ENCODE results near the gene RNF2. TPM values are rescaled to one million over a fixed set of nuclear protein-coding genes. Genes with fewer than 3 reads are reported as not detected.
"Not testable (repeated sequence)": the region's sequence is repeated elsewhere in the genome, so short reads cannot be mapped to it uniquely, and the experiment has no call there.

RNF2 gene
- total RNA-seq, 4 donors from 2014 or later, result 15.2 to 29.1 (median 20.5) TPM

DNA sequence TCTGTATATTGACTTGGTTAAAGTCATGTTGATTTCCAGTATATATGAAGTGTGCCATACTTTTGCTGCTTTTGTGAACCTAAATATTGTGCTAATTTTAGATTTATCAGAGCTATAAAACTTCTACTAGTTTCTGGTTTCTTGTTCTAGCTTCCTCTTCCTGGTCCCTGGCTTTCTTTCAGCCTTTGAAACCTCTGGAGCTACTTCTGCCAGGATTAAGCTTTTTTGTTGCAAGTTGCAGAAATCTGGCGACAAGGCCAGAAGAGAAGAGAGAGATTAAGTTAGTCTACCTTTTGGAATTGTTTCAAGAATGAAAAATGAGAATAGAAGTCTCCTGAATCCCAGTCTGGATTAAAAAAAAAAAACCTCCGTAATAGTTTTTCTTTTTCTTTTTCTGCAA, 13.5 kb downstream of the RNF2 start:
- in situ Hi-C loops (cut with MboI; ENCODE audit: low pct_ligation_motif_present in 1 of 4, low pct_unique_long_range_greater_than_20kb in 1 of 4, low sequenced_read_pairs in 3 of 4), result no loop called here

DNA sequence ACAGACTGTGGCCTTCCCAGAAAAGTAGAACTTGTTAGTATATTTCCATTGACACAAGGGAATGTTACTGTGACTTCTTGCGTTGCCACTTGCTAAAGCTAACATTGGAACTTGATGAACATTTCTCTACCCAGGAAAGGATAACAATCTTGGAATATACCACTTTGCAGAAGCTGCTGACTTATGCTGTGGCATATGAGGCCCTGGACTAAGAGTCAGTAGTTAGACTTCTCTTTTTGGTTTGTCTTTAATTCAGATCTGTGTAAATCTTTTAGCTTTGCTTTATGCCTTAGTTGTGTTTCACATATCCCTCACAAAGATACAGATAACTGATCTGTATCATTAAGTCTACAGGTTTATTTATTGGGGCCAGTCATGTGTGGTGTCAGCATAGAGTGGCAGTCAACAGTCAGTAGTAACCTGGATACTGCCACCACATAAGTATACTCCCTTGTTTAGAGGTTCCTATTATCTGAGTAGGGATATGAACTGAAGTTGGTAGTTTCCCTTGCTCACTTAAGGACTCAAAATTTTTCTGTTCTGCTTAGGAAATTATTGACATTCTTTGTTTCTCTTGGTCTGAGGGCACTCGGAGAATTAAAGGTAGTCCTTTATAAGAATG, 14.7 kb downstream of the RNF2 start:
- no peak overlapping the region for H3K4me3 ChIP-seq
- no peak for TF ChIP-seq POLR2AphosphoS5 (IDR thresholded peaks at IDR 0.05)
- TF ChIP-seq, protein P1, sequence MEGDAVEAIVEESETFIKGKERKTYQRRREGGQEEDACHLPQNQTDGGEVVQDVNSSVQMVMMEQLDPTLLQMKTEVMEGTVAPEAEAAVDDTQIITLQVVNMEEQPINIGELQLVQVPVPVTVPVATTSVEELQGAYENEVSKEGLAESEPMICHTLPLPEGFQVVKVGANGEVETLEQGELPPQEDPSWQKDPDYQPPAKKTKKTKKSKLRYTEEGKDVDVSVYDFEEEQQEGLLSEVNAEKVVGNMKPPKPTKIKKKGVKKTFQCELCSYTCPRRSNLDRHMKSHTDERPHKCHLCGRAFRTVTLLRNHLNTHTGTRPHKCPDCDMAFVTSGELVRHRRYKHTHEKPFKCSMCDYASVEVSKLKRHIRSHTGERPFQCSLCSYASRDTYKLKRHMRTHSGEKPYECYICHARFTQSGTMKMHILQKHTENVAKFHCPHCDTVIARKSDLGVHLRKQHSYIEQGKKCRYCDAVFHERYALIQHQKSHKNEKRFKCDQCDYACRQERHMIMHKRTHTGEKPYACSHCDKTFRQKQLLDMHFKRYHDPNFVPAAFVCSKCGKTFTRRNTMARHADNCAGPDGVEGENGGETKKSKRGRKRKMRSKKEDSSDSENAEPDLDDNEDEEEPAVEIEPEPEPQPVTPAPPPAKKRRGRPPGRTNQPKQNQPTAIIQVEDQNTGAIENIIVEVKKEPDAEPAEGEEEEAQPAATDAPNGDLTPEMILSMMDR (IDR thresholded peaks at IDR 0.05), result no peak
- no peak for TF ChIP-seq POLR2A (IDR thresholded peaks at IDR 0.05)
- TF ChIP-seq EP300 (IDR thresholded peaks at IDR 0.05; ENCODE audit: low read depth), result no peak
- in situ Hi-C loops (cut with MboI; ENCODE audit: low pct_ligation_motif_present in 1 of 4, low pct_unique_long_range_greater_than_20kb in 1 of 4, low sequenced_read_pairs in 3 of 4), result no loop called here
- peaks cover 0 to 32% (median 10%) of the 10 kb centered on the region in 4 donors for H3K4me1 ChIP-seq
- H3K27ac ChIP-seq, result no peak overlapping the region
- no peaks in the 10 kb centered on the region for H3K9me3 ChIP-seq
- H3K36me3 ChIP-seq, result no peaks in the 10 kb centered on the region
- DNase-seq, result no peak
- no peaks in the 10 kb centered on the region for H3K27me3 ChIP-seq
- WGBS, 2 donors (ENCODE audit: low coverage in 1 of 2), result 86 to 96% methylated on average over 2 of the region's 2 CpGs
- intact Hi-C loops (cut with DNase I; ENCODE audit: low total_unique reads), result no loop called here

More for the DNA sequence above, 13.5 kb downstream of the RNF2 start:
- no peak for DNase-seq
- intact Hi-C loops (cut with DNase I; ENCODE audit: low total_unique reads), result no loop called here
- no peaks in the 10 kb centered on the region for H3K36me3 ChIP-seq
- no peak for TF ChIP-seq EP300 (IDR thresholded peaks at IDR 0.05; ENCODE audit: low read depth)
- no peak for TF ChIP-seq POLR2AphosphoS5 (IDR thresholded peaks at IDR 0.05)
- TF ChIP-seq, protein P1 (IDR thresholded peaks at IDR 0.05), result no peak
- no peak for TF ChIP-seq POLR2A (IDR thresholded peaks at IDR 0.05)
- 59 to 73% methylated on average over 2 of the region's 2 CpGs for WGBS, 2 donors (ENCODE audit: low coverage in 1 of 2)
- H3K4me3 ChIP-seq, result no peak overlapping the region
- no peak overlapping the region for H3K27ac ChIP-seq
- H3K9me3 ChIP-seq, result no peaks in the 10 kb centered on the region
- H3K4me1 ChIP-seq, result peaks cover 0 to 32% (median 10%) of the 10 kb centered on the region in 4 donors
- H3K27me3 ChIP-seq, result no peaks in the 10 kb centered on the region

DNA sequence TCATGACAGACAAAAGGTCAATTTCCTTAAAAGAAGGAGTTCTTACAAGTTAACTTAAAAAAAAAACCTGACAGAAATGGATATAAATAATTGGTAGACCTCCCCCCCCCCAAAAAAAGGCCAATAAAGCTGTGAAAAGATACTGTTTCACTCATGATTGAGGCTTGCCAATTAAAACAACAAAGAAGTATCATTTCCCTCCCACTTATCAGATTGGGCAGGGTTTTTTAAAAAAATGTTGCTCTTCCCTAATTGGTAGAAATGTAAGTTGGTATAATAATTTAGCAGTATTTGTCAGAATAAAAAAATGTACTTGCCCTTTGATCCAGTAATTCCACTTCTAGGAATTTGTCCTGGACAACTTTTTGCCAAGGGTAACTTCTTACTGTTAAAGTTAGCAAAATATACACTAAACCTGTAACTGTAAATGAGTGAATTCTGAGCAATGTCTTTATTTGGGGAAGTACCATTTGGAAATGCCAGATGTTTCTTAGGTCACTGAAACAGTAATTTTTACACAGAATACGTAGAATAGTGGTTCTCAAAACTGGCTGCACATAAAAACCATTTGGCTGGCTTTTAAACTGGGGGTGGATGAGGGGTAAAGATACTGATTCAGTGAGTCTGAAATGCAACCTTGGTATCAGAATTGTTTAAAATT, 17.5 kb downstream of the RNF2 start:
- no peak for DNase-seq
- Histone ChIP-seq H3K27ac (no peak overlapping the region), H3K36me3 (no peaks in the 10 kb centered on the region), H3K9me3 (no peaks in the 10 kb centered on the region), H3K4me3 (no peak overlapping the region), H3K27me3 (no peaks in the 10 kb centered on the region), H3K4me1 (peaks cover 0 to 42% (median 13%) of the 10 kb centered on the region in 4 donors)
- intact Hi-C loops (cut with DNase I; ENCODE audit: low total_unique reads), result no loop called here
- in situ Hi-C loops (cut with MboI; ENCODE audit: low pct_ligation_motif_present in 1 of 4, low pct_unique_long_range_greater_than_20kb in 1 of 4, low sequenced_read_pairs in 3 of 4), result no loop called here
- TF ChIP-seq POLR2AphosphoS5 (IDR thresholded peaks at IDR 0.05) (no peak), POLR2A (IDR thresholded peaks at IDR 0.05) (no peak), EP300 (IDR thresholded peaks at IDR 0.05; ENCODE audit: low read depth) (no peak)
- TF ChIP-seq, protein P1 (IDR thresholded peaks at IDR 0.05), result no peak
- 58% methylated on average over 1 of the region's 1 CpG; no CpG with 5 or more reads in 1 of the 2 donors for WGBS, 2 donors (ENCODE audit: low coverage in 1 of 2)

DNA sequence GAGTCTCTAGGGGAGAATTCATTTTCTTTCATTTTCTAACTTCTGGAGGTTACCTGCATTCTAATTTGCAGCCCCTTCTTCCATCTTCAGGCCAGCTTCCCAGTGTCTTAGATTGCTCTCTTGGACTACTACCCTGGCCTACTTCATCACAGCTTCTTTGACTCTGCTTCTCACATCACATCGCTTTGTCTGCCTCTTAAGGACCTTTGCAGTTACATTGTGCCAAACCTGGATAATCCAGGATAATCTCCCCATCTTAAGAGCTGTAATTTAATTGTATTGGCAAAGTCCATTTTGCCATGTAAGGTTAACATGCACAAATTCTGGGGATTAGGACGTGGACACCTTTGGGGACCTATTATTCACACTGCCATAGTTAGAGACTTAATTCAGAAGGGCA, 18.4 kb downstream of the RNF2 start:
- H3K27ac ChIP-seq, result no peak overlapping the region
- H3K9me3 ChIP-seq, result no peaks in the 10 kb centered on the region
- in situ Hi-C loops (cut with MboI; ENCODE audit: low pct_ligation_motif_present in 1 of 4, low pct_unique_long_range_greater_than_20kb in 1 of 4, low sequenced_read_pairs in 3 of 4), result no loop called here
- peaks cover 0 to 34% (median 9%) of the 10 kb centered on the region in 4 donors for H3K4me1 ChIP-seq
- no peak overlapping the region for H3K4me3 ChIP-seq
- no peaks in the 10 kb centered on the region for H3K27me3 ChIP-seq
- DNase-seq, result no peak
- intact Hi-C loops (cut with DNase I; ENCODE audit: low total_unique reads), result no loop called here
- TF ChIP-seq POLR2A (IDR thresholded peaks at IDR 0.05), result no peak
- TF ChIP-seq POLR2AphosphoS5 (IDR thresholded peaks at IDR 0.05), result no peak
- TF ChIP-seq, protein P1 (IDR thresholded peaks at IDR 0.05), result no peak
- no peak for TF ChIP-seq EP300 (IDR thresholded peaks at IDR 0.05; ENCODE audit: low read depth)
- H3K36me3 ChIP-seq, result no peaks in the 10 kb centered on the region
- 95 to 100% methylated on average over 2 of the region's 2 CpGs for WGBS, 2 donors (ENCODE audit: low coverage in 1 of 2)

DNA sequence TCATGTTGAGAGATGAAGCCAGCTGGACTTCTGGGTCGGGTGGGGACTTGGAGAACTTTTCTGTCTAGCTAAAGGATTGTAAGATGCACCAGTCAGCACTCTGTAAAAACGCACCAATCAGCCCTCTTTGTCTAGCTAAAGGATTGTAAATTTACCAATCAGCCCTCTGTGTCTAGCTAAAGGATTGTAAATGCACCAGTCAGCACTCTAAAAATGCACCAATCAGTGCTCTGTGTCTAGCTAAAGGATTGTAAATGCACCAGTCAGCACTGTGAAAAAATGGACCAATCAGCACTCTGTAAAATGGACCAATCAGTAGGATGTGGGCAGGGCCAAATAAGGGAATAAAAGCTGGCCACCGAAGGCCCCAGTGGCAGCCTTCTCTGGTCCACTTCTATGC, 19.6 kb downstream of the RNF2 start:
- H3K27ac ChIP-seq; H3K36me3 ChIP-seq; H3K27me3 ChIP-seq; intact Hi-C loops (cut with DNase I; ENCODE audit: low total_unique reads); DNase-seq; in situ Hi-C loops (cut with MboI; ENCODE audit: low pct_ligation_motif_present in 1 of 4, low pct_unique_long_range_greater_than_20kb in 1 of 4, low sequenced_read_pairs in 3 of 4); H3K9me3 ChIP-seq; H3K4me3 ChIP-seq: not testable (repeated sequence)
- H3K4me1 ChIP-seq, result peaks cover 0 to 23% (median 5%) of the 10 kb centered on the region in 4 donors
- 94 to 95% methylated on average over 2 to 3 of the region's 3 CpGs for WGBS, 2 donors (ENCODE audit: low coverage in 1 of 2)
